NCI-H226 (cell line): ENCODE data around the gene VPS35.

ENCODE experiments used
- DNase-seq: peaks from one replicate; pipeline ENCODE4 v3.0.0-alpha.2; 2015

Gene VPS35

GRCh38 chr16:46606231-46606630, 82.7 kb downstream of the VPS35 start:
- no peak for DNase-seq
